Smooth muscle cell (in vitro differentiated cells): ENCODE results near the gene NHLRC1. TPM values are rescaled to one million over a fixed set of nuclear protein-coding genes. Genes with fewer than 3 reads are reported as not detected.
A peak's percentile ranks its signal among the peaks of the same experiment; 100 is the strongest.

Experiments used
- DNase-seq: peaks from one replicate; lab custom pipeline; 2025; ENCODE audit not compliant: unreplicated experiment; lab: John Stamatoyannopoulos, UW
- H2AFZ ChIP-seq: fragments of 200-600 bp; sonication (generic); 2 replicates; pipeline ENCODE4 v1.6.0; 2016; ENCODE audit warnings: antibody characterized with exemption, low read depth, mild to moderate bottlenecking
- H3F3A ChIP-seq: fragments of 200-600 bp; sonication (generic); 2 replicates; pipeline ENCODE4 v1.6.0; 2017; ENCODE audit warnings: antibody characterized with exemption, low read depth
- H3K27ac ChIP-seq: fragments of 200-600 bp; sonication (generic); 2 replicates; pipeline ENCODE4 v1.5.1; 2016; ENCODE audit warnings: low read depth, mild to moderate bottlenecking
- H3K27me3 ChIP-seq: fragments of 200-600 bp; sonication (generic); 2 replicates; pipeline ENCODE4 v1.6.1; 2016; ENCODE audit warnings: low read depth, mild to moderate bottlenecking
- H3K36me3 ChIP-seq: fragments of 200-600 bp; sonication (generic); 2 replicates; pipeline ENCODE4 v1.5.1; 2016; ENCODE audit warnings: low read depth
- H3K4me1 ChIP-seq: fragments of 200-600 bp; sonication (generic); 2 replicates; pipeline ENCODE4 v1.5.1; 2016; ENCODE audit warnings: low read depth
- H3K4me2 ChIP-seq: fragments of 200-600 bp; sonication (generic); 2 replicates; pipeline ENCODE4 v1.6.0; 2016; ENCODE audit warnings: mild to moderate bottlenecking
- H3K4me3 ChIP-seq: fragments of 200-600 bp; sonication (generic); 2 replicates; pipeline ENCODE4 v1.5.1; 2016; ENCODE audit warnings: mild to moderate bottlenecking
- H3K79me2 ChIP-seq: fragments of 200-600 bp; sonication (generic); 2 replicates; pipeline ENCODE4 v1.6.0; 2016; ENCODE audit warnings: low read depth, mild to moderate bottlenecking
- H3K9ac ChIP-seq: fragments of 200-600 bp; sonication (generic); 2 replicates; pipeline ENCODE4 v1.6.0; 2016; ENCODE audit warnings: low read depth
- H3K9me3 ChIP-seq: fragments of 200-600 bp; sonication (generic); replicated peaks from 2 replicates; pipeline ENCODE4 v1.5.1; 2016; ENCODE audit warnings: low read depth
- H4K20me1 ChIP-seq: fragments of 200-600 bp; sonication (generic); 2 replicates; pipeline ENCODE4 v1.6.0; 2016; ENCODE audit warnings: low read depth
- CTCF ChIP-seq: fragments of 200-600 bp; sonication (generic); IDR thresholded peaks from 2 replicates; pipeline ENCODE4 v1.5.1; 2017; ENCODE audit warnings: borderline replicate concordance, mild to moderate bottlenecking, antibody characterized with exemption; ENCODE audit not compliant: insufficient read depth, poor library complexity, severe bottlenecking
- WGBS: methylation state at CpG from one replicate; pipeline ENCODE4 v1.1.7; 2016; ENCODE audit warnings: low lambda C conversion rate; 5-methylcytosine and 5-hydroxymethylcytosine counted together
- polyA plus RNA-seq: library from polyadenylated mRNA; unstranded; fragments of >200 nt; fragmentation: Nextera tagmentation; extraction: Ambion mirVana; gene quantifications from 2 replicates; pipeline ENCODE4 v1.2.1, GENCODE V29; 2016
- total RNA-seq: library from RNA; depleted of rRNA; stranded (reverse); fragments of >200 nt; gene quantifications from 2 replicates; pipeline ENCODE4 v1.2.3, GENCODE V29; 2014

The NHLRC1 gene
- total and polyA plus RNA-seq, 2 experiments from 2014 or later = 0.42 to 0.85 TPM

- Histone ChIP-seq H3K36me3 (no peaks in the 10 kb centered on the region), H3K79me2 (no peaks in the 10 kb centered on the region), H3F3A (no peaks in the 10 kb centered on the region), H3K9ac (no peak overlapping the region), H3K27me3 (no peaks in the 10 kb centered on the region), H4K20me1 (no peaks in the 10 kb centered on the region), H3K9me3 (no peaks in the 10 kb centered on the region), H3K4me1 (no peaks in the 10 kb centered on the region), H3K27ac (peak overlapping the region; percentile 67), H2AFZ (no peak overlapping the region), H3K4me3 (no peak overlapping the region), H3K4me2 (no peak overlapping the region)
- TF ChIP-seq CTCF = no peak
- DNase-seq = no peak
- WGBS = 58% methylated on average over 2 of the region's 2 CpGs
Observed at GRCh38 chr6:18115356-18115755, 7.1 kb downstream of the NHLRC1 start.

GRCh38 chr6:18110162-18110561 lies 12.3 kb downstream of the NHLRC1 start:
- H3K4me1 ChIP-seq = no peaks in the 10 kb centered on the region
- no peak overlapping the region for H3K27ac ChIP-seq
- no peak overlapping the region for H3K9ac ChIP-seq
- TF ChIP-seq CTCF = no peak
- no peaks in the 10 kb centered on the region for H3K79me2 ChIP-seq
- no peak overlapping the region for H3K4me3 ChIP-seq
- H3F3A ChIP-seq = no peaks in the 10 kb centered on the region
- no peaks in the 10 kb centered on the region for H3K27me3 ChIP-seq
- H3K36me3 ChIP-seq = no peaks in the 10 kb centered on the region
- H2AFZ ChIP-seq = no peak overlapping the region
- H3K4me2 ChIP-seq = no peak overlapping the region
- no peak for DNase-seq
- H4K20me1 ChIP-seq = no peaks in the 10 kb centered on the region
- no peaks in the 10 kb centered on the region for H3K9me3 ChIP-seq

- 100% methylated on average over 1 of the region's 1 CpG for WGBS
- no peak overlapping the region for H3K4me3 ChIP-seq
- no peaks in the 10 kb centered on the region for H3K9me3 ChIP-seq
- H3K79me2 ChIP-seq = no peaks in the 10 kb centered on the region
- H3K27ac ChIP-seq = no peak overlapping the region
- no peak for TF ChIP-seq CTCF
- no peaks in the 10 kb centered on the region for H3K27me3 ChIP-seq
- H3K36me3 ChIP-seq = no peaks in the 10 kb centered on the region
- no peak overlapping the region for H3K9ac ChIP-seq
- DNase-seq = no peak
- no peaks in the 10 kb centered on the region for H3F3A ChIP-seq
- H3K4me2 ChIP-seq = no peak overlapping the region
- H4K20me1 ChIP-seq = no peaks in the 10 kb centered on the region
- no peaks in the 10 kb centered on the region for H3K4me1 ChIP-seq
- H2AFZ ChIP-seq = no peak overlapping the region
Observed at GRCh38 chr6:18107061-18107460, 15.4 kb downstream of the NHLRC1 start.

GRCh38 chr6:18102783-18103509 lies 19.5 kb downstream of the NHLRC1 start:
- H3K79me2 ChIP-seq = no peaks in the 10 kb centered on the region
- no peaks in the 10 kb centered on the region for H3F3A ChIP-seq
- H3K4me2 ChIP-seq = no peak overlapping the region
- no peak overlapping the region for H3K9ac ChIP-seq
- H3K4me1 ChIP-seq = no peaks in the 10 kb centered on the region
- 94% methylated on average over 6 of the region's 6 CpGs for WGBS
- H3K36me3 ChIP-seq = no peaks in the 10 kb centered on the region
- no peak for DNase-seq
- no peaks in the 10 kb centered on the region for H4K20me1 ChIP-seq
- no peak overlapping the region for H3K4me3 ChIP-seq
- H2AFZ ChIP-seq = no peak overlapping the region
- no peak overlapping the region for H3K27ac ChIP-seq
- H3K9me3 ChIP-seq = no peaks in the 10 kb centered on the region
- H3K27me3 ChIP-seq = no peaks in the 10 kb centered on the region
- TF ChIP-seq CTCF = no peak
